Ovary (tissue), 3 donors: ENCODE data around the gene SEMA4D.

Experiments used
- CTCF ChIP-seq, 3 donors: fragments of 450-650 bp in 2 of 3; fragments of 200-600 bp in 1 of 3; IDR thresholded peaks; one replicate each; pipeline versions ENCODE4 v1.5.1 to v1.8.0; 2016 to 2022; ENCODE audit warnings: antibody characterized with exemption in 3 of 3, mild to moderate bottlenecking in 1 of 3
- EP300 ChIP-seq: sonication (generic); formaldehyde crosslinking; IDR thresholded peaks from one replicate; pipeline ENCODE4 v1.6.1; 2017; ENCODE audit warnings: antibody characterized with exemption
- POLR2A ChIP-seq: fragments of 450-650 bp; IDR thresholded peaks from one replicate; pipeline ENCODE4 v1.6.1; 2017; ENCODE audit warnings: antibody characterized with exemption, mild to moderate bottlenecking, moderate library complexity
- donor health status: DM: no; HTN: no; CAD: no.

- TF ChIP-seq POLR2A (no peak), CTCF (IDR thresholded peaks at IDR 0.05) (no peak), EP300 (no peak)
These were observed 52.8 kb downstream of the SEMA4D start for GRCh38 chr9:89444925-89445765.
